ENCODE data around the gene PPFIBP1.

DNA sequence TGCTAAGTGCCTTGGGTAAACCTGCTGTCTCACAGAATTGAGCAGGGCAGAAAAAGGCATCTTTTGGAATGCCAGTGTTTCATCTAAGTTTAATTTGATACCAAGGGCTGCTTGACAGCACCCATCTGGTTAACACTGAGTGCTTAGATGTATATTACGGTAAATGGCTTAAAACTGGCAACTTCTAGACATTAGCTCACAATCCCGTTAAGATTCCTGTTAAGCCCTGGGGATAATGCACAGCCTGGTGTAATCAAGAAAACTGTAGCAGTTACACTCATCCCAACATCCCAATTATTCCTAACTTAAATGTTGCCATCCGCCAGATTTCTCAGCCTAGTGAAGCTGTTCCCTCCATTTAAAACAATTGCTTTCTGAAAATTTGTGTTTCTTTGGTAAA lies 29.9 kb downstream of the PPFIBP1 start:
- TF ChIP-seq, protein P1, sequence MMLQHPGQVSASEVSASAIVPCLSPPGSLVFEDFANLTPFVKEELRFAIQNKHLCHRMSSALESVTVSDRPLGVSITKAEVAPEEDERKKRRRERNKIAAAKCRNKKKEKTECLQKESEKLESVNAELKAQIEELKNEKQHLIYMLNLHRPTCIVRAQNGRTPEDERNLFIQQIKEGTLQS (CRISPR knock-in tag; IDR thresholded peaks at IDR 0.05) = no peak
- no peak for TF ChIP-seq KDM2A (CRISPR knock-in tag; IDR thresholded peaks at IDR 0.05; ENCODE audit: borderline replicate concordance, low read depth)
- TF ChIP-seq ZBTB10 (CRISPR knock-in tag; IDR thresholded peaks at IDR 0.05; ENCODE audit: borderline replicate concordance) = no peak
